WERI-Rb-1 (cell line): ENCODE results near the gene CRMP1.

Experiments used
- DNase-seq: peaks from one replicate; pipeline ENCODE4 v3.0.0-alpha.2; 2020
- H3K27ac ChIP-seq: fragments of 250-450 bp; sonication (Bioruptor Pico); 2 replicates; pipeline ENCODE4 v1.5.1; 2020; ENCODE audit warnings: mild to moderate bottlenecking, moderate library complexity
- H3K27me3 ChIP-seq: fragments of 250-450 bp; sonication (Bioruptor Pico); 2 replicates; pipeline ENCODE4 v1.5.1; 2021; ENCODE audit warnings: mild to moderate bottlenecking, low read depth, moderate library complexity; ENCODE audit not compliant: insufficient read depth, severe bottlenecking
- H3K36me3 ChIP-seq: fragments of 250-450 bp; sonication (Bioruptor Pico); 2 replicates; pipeline ENCODE4 v1.5.1; 2020; ENCODE audit warnings: mild to moderate bottlenecking, moderate library complexity
- H3K4me3 ChIP-seq: 2 replicates; pipeline ENCODE4 v1.5.1; 2011; ENCODE audit warnings: low read depth, mild to moderate bottlenecking, control low read depth, low read length
- H3K9me3 ChIP-seq: fragments of 250-450 bp; sonication (Bioruptor Pico); 2 replicates; pipeline ENCODE4 v1.5.1; 2021; ENCODE audit warnings: mild to moderate bottlenecking, moderate library complexity; ENCODE audit not compliant: severe bottlenecking
- TF ChIP-seq, protein P1 (sequence below): IDR thresholded peaks from 2 replicates; pipeline ENCODE4 v1.5.1; 2011; ENCODE audit warnings: low read depth, mild to moderate bottlenecking, control low read depth, inconsistent platforms, low read length

CRMP1 gene

DNA sequence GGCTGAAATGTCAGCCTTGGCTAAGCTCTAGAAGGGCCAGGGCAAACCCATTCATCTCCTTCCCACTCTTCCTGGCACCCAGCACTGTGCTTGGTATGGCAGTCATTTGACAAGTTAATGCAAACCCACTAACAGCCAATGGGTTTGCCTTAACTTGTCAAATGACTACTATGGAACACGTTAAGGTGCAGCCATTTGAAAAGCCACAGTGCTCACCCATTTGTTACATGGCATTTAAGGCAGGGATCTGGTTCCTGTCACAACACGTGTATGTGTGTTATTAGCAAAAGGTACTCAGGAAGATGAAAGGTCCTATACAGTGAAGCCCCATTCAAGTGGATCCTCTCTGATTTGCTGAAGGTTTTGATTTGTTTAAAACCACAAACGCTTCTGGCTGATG is 7.2 kb downstream of the CRMP1 start:
- Histone ChIP-seq H3K9me3 (no peaks in the 10 kb centered on the region), H3K36me3 (peaks cover 65% of the 10 kb centered on the region), H3K4me3 (no peak overlapping the region), H3K27ac (peak overlapping the region; percentile 5; the same call in 1 of the 2 replicates), H3K27me3 (no peaks in the 10 kb centered on the region)
- no peak for DNase-seq
- TF ChIP-seq, protein P1, sequence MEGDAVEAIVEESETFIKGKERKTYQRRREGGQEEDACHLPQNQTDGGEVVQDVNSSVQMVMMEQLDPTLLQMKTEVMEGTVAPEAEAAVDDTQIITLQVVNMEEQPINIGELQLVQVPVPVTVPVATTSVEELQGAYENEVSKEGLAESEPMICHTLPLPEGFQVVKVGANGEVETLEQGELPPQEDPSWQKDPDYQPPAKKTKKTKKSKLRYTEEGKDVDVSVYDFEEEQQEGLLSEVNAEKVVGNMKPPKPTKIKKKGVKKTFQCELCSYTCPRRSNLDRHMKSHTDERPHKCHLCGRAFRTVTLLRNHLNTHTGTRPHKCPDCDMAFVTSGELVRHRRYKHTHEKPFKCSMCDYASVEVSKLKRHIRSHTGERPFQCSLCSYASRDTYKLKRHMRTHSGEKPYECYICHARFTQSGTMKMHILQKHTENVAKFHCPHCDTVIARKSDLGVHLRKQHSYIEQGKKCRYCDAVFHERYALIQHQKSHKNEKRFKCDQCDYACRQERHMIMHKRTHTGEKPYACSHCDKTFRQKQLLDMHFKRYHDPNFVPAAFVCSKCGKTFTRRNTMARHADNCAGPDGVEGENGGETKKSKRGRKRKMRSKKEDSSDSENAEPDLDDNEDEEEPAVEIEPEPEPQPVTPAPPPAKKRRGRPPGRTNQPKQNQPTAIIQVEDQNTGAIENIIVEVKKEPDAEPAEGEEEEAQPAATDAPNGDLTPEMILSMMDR: no peak

- DNase-seq: no peak
- Histone ChIP-seq H3K27ac (peak overlapping the region; percentile 58), H3K36me3 (peaks cover 69% of the 10 kb centered on the region), H3K9me3 (no peaks in the 10 kb centered on the region), H3K27me3 (no peaks in the 10 kb centered on the region), H3K4me3 (no peak overlapping the region)
- TF ChIP-seq, protein P1: no peak
Measured at GRCh38 chr4:5884796-5885195, 8.1 kb downstream of the CRMP1 start.

DNA sequence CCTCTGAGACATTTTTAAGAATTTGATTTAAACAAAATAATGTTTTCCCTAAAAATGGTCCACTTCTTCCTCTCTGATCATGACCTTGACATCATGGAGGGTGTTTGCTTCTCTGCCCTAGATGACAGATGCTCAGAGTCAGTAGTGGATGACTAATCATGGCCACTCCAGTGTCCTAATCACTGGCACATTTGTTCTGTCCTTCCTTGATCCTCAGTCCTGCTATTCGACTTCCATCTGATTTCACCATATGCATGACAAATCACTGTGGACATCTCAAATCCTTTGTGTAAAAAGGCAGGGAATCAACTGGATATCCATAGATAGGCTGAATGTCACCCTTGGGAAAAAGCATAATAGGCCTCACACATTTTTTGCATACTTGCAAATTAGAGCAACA is 9.0 kb downstream of the CRMP1 start:
- Histone ChIP-seq H3K4me3 (no peak overlapping the region), H3K36me3 (peaks cover 76% of the 10 kb centered on the region), H3K9me3 (no peaks in the 10 kb centered on the region), H3K27ac (peak overlapping the region; percentile 58), H3K27me3 (no peaks in the 10 kb centered on the region)
- peak; percentile 64 for DNase-seq
- TF ChIP-seq, protein P1: no peak

DNA sequence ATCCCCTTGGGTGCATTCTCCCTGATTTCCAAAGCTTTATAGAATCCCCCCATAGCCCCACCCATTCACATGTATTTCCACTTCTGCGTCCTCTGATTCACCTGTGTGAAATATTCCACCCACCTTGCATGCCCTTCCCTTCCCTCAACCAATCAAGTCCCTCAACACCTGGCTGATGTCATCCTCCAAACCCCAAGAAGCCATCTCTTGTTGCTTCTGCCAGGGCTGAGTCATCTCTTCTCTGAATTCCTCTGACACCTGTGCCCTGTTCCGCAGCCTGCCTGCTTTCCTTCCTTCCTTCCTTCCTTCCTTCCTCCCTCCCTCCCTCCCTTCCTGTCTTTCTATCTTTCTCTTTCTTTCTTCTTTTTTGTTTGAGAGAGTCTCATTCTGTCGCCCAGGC is 9.9 kb downstream of the CRMP1 start:
- TF ChIP-seq, protein P1: no peak
- Histone ChIP-seq H3K4me3 (no peak overlapping the region), H3K27me3 (no peaks in the 10 kb centered on the region), H3K9me3 (no peaks in the 10 kb centered on the region), H3K36me3 (peaks cover 82% of the 10 kb centered on the region), H3K27ac (no peak overlapping the region; the same call in 1 of the 2 replicates)
- no peak for DNase-seq

DNA sequence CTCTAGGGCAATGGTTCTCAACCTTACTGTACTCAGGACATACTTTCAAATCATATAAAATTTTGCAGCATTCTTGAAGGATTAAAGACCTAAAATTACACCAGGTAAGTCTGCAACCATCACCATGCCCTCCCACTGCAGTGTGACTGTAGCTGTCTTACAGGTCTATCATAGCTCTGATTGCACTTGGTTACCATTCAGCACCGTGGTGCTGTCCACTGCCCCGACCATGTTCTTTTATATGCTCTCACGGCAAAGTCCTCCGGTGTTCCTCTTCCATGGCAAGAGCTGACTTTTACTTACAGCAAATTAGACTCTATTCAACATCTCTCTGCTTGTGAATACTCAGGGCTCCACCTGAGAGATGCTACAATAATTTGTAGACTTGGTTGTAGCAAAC is 11.5 kb downstream of the CRMP1 start:
- TF ChIP-seq, protein P1: no peak
- peaks cover 81% of the 10 kb centered on the region for H3K36me3 ChIP-seq

GRCh38 chr4:5878359-5878758 is 14.5 kb downstream of the CRMP1 start:
- H3K9me3 ChIP-seq: peaks cover 6% of the 10 kb centered on the region
- no peak overlapping the region for H3K27ac ChIP-seq
- TF ChIP-seq, protein P1: no peak
- peaks cover 71% of the 10 kb centered on the region for H3K36me3 ChIP-seq
- DNase-seq: no peak
- H3K4me3 ChIP-seq: no peak overlapping the region
- H3K27me3 ChIP-seq: no peaks in the 10 kb centered on the region

More for the DNA sequence above, 11.5 kb downstream of the CRMP1 start:
- Histone ChIP-seq H3K4me3 (no peak overlapping the region), H3K9me3 (no peaks in the 10 kb centered on the region), H3K27ac (no peak overlapping the region), H3K27me3 (no peaks in the 10 kb centered on the region)
- DNase-seq: no peak
